ENCODE results near the gene BID. TPM values are rescaled to one million over a fixed set of nuclear protein-coding genes. Genes with fewer than 3 reads are reported as not detected.

The BID gene
- total RNA-seq: 10 to 100 TPM in 1 of 2 experiments, 1 to 10 TPM in 1; 8.9 to 10.3 TPM
- polyA plus RNA-seq (2013, experiment 1 of 2): 36.0 TPM
- 29.2 TPM for polyA plus RNA-seq (2013, experiment 2 of 2)
- total RNA-seq: 10.7 to 43.8 (median 24.2) reads per million in 172 experiments

- Histone ChIP-seq H3K27me3 (ENCODE audit: control insufficient read depth in 1 of 2, insufficient read depth in 2 of 2, low read length in 2 of 2) (no peaks in the 10 kb centered on the region), H3K27ac (ENCODE audit: low read depth in 1 of 2, low read length in 2 of 2) (peak within 1 kb of the TSS; percentile 60 to 80), H3K36me3 (ENCODE audit: insufficient read depth, low read length) (peaks cover 13% of the 10 kb centered on the region), H3K4me3 (ENCODE audit: low read length) (peak within 1 kb of the TSS; percentile 76), H3K4me1 (ENCODE audit: insufficient read depth, low read length) (peaks cover 87% of the 10 kb centered on the region), H3K9me3 (ENCODE audit: control insufficient read depth in 1 of 2, insufficient read depth in 1 of 2, low read length in 2 of 2) (no peaks in the 10 kb centered on the region)
- CTCF ChIA-PET: interaction anchor here (1.3 to 3.2 kb wide), 2 partner anchors 11 to 32 kb away, joined by 4 to 16 read pairs; no protein-coding TSS in a partner anchor
- Mint-ChIP-seq H3K36me3 (ENCODE audit: low read depth) (peaks cover 23% of the 10 kb centered on the region), H3K27ac (peak within 1 kb of the TSS; percentile 96), H3K9me3 (no peaks in the 10 kb centered on the region), H3K4me1 (ENCODE audit: low read depth) (peaks cover 80% of the 10 kb centered on the region), H3K4me3 (peak within 1 kb of the TSS; percentile 93), H3K27me3 (no peaks in the 10 kb centered on the region)
- intact Hi-C loops (cut with DNase I, micrococcal nuclease): loop anchor here in 1 of 2 experiments (10.0 kb wide), 1 partner anchor 140 kb away; the partner anchor contains the start of gene BCL2L13
- POLR2A ChIA-PET: interaction anchor here (0.8 to 1.9 kb wide), 7 partner anchors 7 to 376 kb away, joined by 3 to 7 read pairs (median 5); partner anchors contain the start of genes PEX26 and USP18
- no peak for TF ChIP-seq CTCF (IDR thresholded peaks at IDR 0.05)
- DNase-seq (peak in 10 of 14 experiments; percentile 31 to 79 (median 56)), ATAC-seq (ENCODE audit: poor library complexity) (peak; percentile 44)
Measured at GRCh38 chr22:17774206-17774925, at the start of gene BID. BID (minus strand) TSS chr22:17774469; CDS start chr22:17750116, 24,353 bp downstream.

GRCh38 chr22:17823964-17824363 is 49.7 kb upstream of the BID start:
- H3K27me3 Mint-ChIP-seq: no peaks in the 10 kb centered on the region
- H3K9me3 Mint-ChIP-seq: no peaks in the 10 kb centered on the region
- Histone ChIP-seq H3K36me3 (ENCODE audit: insufficient read depth, low read length) (peaks cover 6% of the 10 kb centered on the region), H3K27ac (ENCODE audit: low read depth in 1 of 2, low read length in 2 of 2) (no peak overlapping the region), H3K4me1 (ENCODE audit: insufficient read depth, low read length) (no peaks in the 10 kb centered on the region), H3K27me3 (ENCODE audit: control insufficient read depth in 1 of 2, insufficient read depth in 2 of 2, low read length in 2 of 2) (no peaks in the 10 kb centered on the region), H3K9me3 (ENCODE audit: control insufficient read depth in 1 of 2, insufficient read depth in 1 of 2, low read length in 2 of 2) (no peaks in the 10 kb centered on the region), H3K4me3 (ENCODE audit: low read length) (no peak overlapping the region)
- no peaks in the 10 kb centered on the region for H3K4me1 Mint-ChIP-seq (ENCODE audit: low read depth)
- DNase-seq (no peak), ATAC-seq (ENCODE audit: poor library complexity) (no peak)
- POLR2A ChIA-PET: no interaction called here
- intact Hi-C loops (cut with DNase I, micrococcal nuclease): no loop called here
- no peak for TF ChIP-seq CTCF (IDR thresholded peaks at IDR 0.05)
- CTCF ChIA-PET: no interaction called here
- H3K4me3 Mint-ChIP-seq: no peak overlapping the region
- H3K27ac Mint-ChIP-seq: no peak overlapping the region
- peaks cover 9% of the 10 kb centered on the region for H3K36me3 Mint-ChIP-seq (ENCODE audit: low read depth)

- no peak overlapping the region for H3K27ac ChIP-seq (ENCODE audit: low read depth in 1 of 2, low read length in 2 of 2)
- ChIA-PET CTCF (no interaction called here), POLR2A (no interaction called here)
- no peaks in the 10 kb centered on the region for H3K9me3 ChIP-seq (ENCODE audit: control insufficient read depth in 1 of 2, insufficient read depth in 1 of 2, low read length in 2 of 2)
- DNase-seq: no peak
- H3K4me1 ChIP-seq (ENCODE audit: insufficient read depth, low read length): no peaks in the 10 kb centered on the region
- Mint-ChIP-seq H3K27me3 (no peaks in the 10 kb centered on the region), H3K27ac (no peak overlapping the region), H3K9me3 (no peaks in the 10 kb centered on the region), H3K36me3 (ENCODE audit: low read depth) (peaks cover 9% of the 10 kb centered on the region), H3K4me1 (ENCODE audit: low read depth) (no peaks in the 10 kb centered on the region), H3K4me3 (no peak overlapping the region)
- no peak overlapping the region for H3K4me3 ChIP-seq (ENCODE audit: low read length)
- ATAC-seq (ENCODE audit: poor library complexity): no peak
- TF ChIP-seq CTCF (IDR thresholded peaks at IDR 0.05): no peak
- no peaks in the 10 kb centered on the region for H3K27me3 ChIP-seq (ENCODE audit: control insufficient read depth in 1 of 2, insufficient read depth in 2 of 2, low read length in 2 of 2)
- H3K36me3 ChIP-seq (ENCODE audit: insufficient read depth, low read length): peaks cover 4% of the 10 kb centered on the region
- intact Hi-C loops (cut with DNase I, micrococcal nuclease): no loop called here
Measured at GRCh38 chr22:17823226-17823625, 49.0 kb upstream of the BID start.
